CD4-positive, alpha-beta T cell treated with Interleukin-15 for 4 hours (primary cell): ENCODE results near the gene STARD5.

Source experiments
- DNase-seq: peaks from one replicate; pipeline ENCODE4 v3.0.0-alpha.2; 2020; ENCODE audit warnings: low spot score

STARD5 gene

DNA sequence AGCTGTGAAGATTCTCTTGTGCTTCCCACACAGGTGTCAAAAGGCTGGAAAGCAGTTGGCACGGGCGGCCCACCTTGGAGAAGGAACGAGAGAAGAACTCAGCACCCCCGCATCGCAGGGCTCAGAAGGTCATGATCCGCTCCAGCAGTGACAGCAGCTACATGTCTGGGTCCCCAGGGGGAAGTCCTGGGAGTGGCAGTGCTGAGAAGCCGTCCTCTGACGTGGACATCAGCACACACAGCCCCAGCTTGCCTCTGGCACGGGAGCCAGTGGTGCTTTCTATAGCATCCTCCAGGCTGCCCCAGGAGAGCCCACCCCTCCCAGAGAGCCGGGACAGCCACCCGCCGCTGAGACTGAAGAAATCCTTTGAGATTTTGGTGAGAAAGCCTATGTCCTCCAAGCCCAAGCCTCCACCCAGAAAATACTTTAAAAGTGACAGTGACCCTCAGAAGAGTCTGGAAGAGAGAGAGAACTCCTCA is 31.4 kb downstream of the STARD5 start:
- peak; percentile 50 for DNase-seq

GRCh38 chr15:81291916-81292522 is 31.9 kb downstream of the STARD5 start:
- DNase-seq: no peak

DNA sequence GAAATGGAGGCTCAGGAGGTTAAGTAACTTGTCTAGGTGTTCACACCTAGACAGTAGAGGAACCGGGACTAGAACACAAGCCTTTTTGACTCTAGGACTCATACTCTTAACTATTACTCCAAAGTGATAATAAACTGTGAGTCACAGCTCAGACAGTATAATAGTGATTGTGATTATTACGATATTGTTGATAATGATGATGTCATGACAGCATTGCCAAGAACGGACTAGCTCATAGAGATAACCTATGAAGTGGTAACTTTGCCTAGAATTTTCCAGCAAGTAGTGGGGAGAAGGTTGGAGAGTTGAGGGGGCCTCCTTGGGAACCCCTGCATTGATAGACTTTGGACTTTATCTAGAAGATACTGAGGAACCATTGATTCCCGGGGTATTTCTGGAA is 34.0 kb downstream of the STARD5 start:
- DNase-seq: no peak

DNA sequence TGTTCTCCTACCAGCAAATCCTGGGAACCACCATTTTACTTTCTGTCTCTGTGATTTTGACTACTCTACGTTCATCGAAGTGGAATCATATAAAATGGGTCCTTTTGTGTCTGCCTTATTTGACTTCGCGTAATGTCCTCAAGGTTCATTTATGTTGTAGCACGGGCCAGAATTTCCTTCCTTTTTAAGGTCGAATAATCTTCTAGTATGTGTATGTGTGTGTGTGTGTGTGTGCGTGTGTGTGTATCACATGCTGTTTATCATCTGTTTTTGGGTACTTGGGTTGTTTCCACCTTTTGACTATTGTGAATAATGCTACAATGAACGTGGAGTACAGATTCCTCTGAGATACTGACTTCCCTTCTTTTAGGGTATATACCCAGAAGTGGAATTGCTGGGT is 35.3 kb downstream of the STARD5 start:
- no peak for DNase-seq

DNA sequence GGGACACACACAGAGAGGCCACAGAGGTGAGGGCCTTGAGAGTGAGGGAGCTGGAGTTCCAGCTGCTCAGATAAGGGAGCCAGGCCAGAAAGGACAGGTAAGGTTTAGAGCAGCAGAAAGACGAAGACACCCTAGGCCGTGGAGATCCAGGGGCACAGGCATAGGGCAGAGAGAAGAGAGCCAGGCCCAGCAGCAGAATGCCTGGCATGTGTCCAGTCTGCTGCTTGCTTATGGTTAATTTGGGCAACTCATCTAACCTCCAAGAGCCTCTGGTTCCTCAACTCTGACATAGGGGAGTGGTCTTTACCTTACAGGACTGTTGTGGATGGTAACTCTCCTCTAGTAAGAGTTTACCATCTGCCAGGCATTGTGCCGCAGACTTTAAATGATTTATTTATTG is 35.9 kb downstream of the STARD5 start:
- no peak for DNase-seq

DNA sequence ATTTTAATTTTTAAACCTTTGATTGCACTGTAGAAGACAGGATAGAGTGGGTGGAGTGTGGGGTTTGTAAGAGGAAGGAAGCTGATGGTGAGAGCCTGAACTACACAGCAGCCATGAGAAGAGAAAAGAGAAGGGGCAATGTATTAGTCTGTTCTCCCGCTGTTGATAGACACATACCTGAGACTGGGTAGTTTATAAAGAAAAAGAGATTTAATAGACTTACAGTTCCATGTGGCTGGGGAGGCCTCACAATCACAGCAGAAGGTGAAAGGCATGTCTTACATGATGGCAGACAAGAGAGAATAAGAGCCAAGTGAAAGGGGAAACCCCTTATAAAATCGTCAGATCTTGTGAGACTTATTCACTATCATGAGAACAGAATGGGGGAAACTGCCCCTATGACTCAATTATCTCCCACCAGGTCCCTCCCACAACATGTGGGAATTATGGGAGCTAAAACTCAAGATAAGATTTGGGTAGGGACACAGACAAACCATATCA is 37.3 kb downstream of the STARD5 start:
- DNase-seq: peak; percentile 40

DNA sequence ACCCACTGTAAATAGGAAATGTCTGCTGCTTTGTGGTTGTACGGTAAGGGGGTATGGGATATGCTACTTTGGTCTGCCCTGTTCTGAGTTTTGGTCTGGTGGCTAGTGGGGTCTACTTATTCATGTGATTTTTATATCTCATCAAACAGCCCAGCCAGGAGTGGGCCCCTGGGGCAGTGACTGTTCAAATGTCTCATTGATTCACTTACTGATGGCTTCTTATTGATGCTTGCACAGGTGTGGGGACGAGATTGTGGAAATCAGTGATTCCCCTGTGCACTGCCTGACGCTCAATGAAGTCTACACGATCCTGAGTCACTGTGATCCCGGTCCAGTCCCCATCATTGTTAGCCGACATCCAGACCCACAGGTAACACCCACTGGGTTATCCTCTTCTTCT is 38.5 kb downstream of the STARD5 start:
- DNase-seq: no peak

- no peak for DNase-seq
Observed at GRCh38 chr15:81284256-81285031, 39.5 kb downstream of the STARD5 start.

- no peak for DNase-seq
Observed at GRCh38 chr15:81282911-81283310, 41.0 kb downstream of the STARD5 start.

GRCh38 chr15:81282606-81282895 is 41.4 kb downstream of the STARD5 start:
- no peak for DNase-seq

GRCh38 chr15:81281766-81282605 is 42.0 kb downstream of the STARD5 start:
- no peak for DNase-seq

GRCh38 chr15:81281456-81281735 is 42.5 kb downstream of the STARD5 start:
- no peak for DNase-seq

- DNase-seq: no peak
Observed at GRCh38 chr15:81280696-81281455, 43.1 kb downstream of the STARD5 start.

DNA sequence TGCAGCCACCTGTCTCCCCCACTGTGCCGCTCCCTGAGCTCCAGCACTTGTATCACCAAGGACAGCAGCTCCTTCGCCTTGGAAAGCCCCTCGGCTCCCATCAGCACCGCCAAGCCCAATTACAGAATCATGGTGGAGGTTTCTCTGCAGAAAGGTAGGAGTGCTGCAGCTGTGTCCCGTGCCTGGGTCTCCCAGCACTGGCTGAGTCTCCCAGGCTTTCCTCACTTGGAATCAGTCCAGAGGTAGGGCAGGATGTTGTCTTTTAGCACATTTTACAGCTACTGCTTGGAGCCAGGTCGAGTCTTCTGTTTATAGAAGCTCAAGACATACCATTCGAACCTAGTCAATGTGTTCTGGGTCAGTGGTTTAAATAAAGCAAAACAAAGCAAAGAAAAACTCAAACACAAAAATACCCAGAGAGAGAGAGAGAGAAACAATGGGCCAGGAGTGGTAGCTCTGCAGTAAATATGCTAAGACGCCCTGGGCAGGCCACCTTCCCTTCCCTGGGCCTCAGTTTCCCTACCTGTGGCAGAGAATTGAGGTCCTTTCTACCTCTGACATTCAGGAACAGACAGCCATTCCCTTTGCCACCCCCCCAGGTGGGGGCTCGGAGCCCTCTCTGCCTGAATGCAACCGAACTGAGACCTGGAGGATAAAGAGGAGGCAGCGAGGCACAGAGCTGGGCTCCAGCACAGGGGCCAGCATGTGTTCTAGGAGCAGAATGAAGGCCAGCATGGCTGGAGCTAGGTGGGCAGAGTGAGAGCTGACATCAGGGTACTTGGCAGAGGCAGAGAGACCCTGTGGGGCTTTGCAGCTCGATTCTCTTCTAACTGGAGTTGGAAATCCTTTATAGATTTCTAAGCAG is 44.1 kb downstream of the STARD5 start:
- DNase-seq: no peak

DNA sequence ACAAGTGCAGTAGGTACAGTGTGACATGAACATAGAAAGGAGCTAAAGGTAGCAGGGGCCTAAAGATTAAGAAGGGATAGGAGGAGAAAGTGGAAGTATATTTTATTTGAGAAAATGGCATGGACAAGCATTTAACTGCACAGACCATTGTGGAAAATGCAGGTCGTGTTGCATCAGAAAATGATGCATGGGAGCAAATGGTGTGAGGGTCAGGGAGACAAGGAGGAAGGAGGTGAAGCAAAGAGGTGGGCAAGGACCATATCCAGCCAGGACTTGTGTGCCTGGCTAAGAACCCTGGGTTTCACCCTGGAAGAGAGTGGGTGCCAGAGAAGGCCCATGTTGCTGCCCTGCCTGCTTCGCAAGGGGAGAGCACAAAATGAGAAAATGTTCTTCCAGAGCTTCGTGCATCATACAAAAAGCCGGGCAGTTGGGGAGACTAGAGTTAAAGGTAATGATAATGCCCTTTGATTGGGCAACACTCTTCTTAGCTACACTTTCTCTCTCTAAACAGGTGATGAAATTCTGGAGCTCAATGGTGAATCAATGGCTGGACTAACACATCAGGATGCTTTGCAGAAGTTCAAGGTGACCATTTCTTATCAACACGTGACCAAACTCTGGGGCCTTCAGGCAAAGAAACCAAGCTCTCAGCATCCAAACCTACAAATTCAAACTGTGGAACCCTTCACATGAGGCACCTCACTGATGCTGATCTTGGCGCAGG is 45.5 kb downstream of the STARD5 start:
- no peak for DNase-seq

GRCh38 chr15:81277851-81278250 is 46.1 kb downstream of the STARD5 start:
- no peak for DNase-seq

- no peak for DNase-seq
Observed at GRCh38 chr15:81276967-81277366, 47.0 kb downstream of the STARD5 start.

GRCh38 chr15:81275711-81276392 is 48.1 kb downstream of the STARD5 start:
- DNase-seq: no peak

DNA sequence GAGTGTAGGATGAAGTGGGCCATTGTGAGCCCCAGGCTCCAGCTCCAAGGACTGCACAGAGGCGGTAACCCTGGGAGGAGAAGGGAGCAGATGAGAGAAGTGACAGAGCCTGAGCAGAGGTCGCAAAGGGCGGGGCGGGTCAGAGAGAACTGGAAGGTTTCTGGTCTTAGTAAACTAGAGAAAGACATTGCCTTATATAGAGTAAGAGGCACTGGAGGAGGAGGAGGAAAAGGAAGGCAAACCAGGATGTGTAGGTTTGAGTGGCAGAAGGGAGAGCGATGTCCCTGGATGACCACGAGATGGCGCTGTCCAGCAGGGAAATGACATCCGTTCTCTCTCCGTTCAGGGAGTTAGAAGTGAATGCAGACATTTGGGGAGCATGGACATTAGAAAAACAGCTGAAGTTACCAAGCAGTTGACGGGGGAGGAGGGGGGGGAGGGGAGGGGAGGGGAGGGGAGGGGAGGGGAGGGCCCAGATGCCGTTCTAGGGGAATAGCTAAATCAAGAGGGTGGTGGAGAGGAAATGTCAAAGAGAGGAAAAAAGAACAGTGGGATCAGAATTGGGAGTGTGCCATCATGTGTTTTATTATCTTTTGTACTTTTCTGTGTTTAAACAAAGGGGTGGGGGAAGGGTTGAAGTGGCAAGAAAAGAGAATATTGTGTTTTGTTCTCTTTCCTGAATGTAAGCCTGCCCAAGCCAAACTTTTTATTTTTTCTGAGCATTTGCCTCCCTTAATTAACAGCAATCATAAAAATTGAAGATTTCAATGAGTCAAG is 48.8 kb downstream of the STARD5 start:
- DNase-seq: peak; percentile 81
